HG02642 (cell line): Measurements from ENCODE around the gene CARD11.
"Not testable (repeated sequence)": the region's sequence is repeated elsewhere in the genome, so short reads cannot be mapped to it uniquely, and the experiment has no call there.

Experiments used
- ATAC-seq: cut with Tn5 transposase; IDR thresholded peaks from one replicate; pipeline ENCODE4 v1.9.1; 2021; ENCODE audit warnings: mild to moderate bottlenecking; ENCODE audit not compliant: unreplicated experiment, poor library complexity

The CARD11 gene

GRCh38 chr7:2968616-2969397 lies 74.9 kb downstream of the CARD11 start:
- no peak for ATAC-seq

GRCh38 chr7:2968176-2968575 lies 75.5 kb downstream of the CARD11 start:
- no peak for ATAC-seq

GRCh38 chr7:2967705-2968104 lies 76.0 kb downstream of the CARD11 start:
- no peak for ATAC-seq

GRCh38 chr7:2967253-2967652 lies 76.4 kb downstream of the CARD11 start:
- no peak for ATAC-seq

GRCh38 chr7:2966466-2967078 lies 77.1 kb downstream of the CARD11 start:
- no peak for ATAC-seq

- no peak for ATAC-seq
Measured at GRCh38 chr7:2965745-2966270, 77.9 kb downstream of the CARD11 start.

- ATAC-seq: no peak
Measured at GRCh38 chr7:2965301-2965700, 78.4 kb downstream of the CARD11 start.

GRCh38 chr7:2964208-2964607 lies 79.5 kb downstream of the CARD11 start:
- ATAC-seq: no peak

GRCh38 chr7:2962865-2963264 lies 80.8 kb downstream of the CARD11 start:
- ATAC-seq: no peak

- ATAC-seq: no peak
Measured at GRCh38 chr7:2959828-2960599, 83.7 kb downstream of the CARD11 start.

GRCh38 chr7:2959103-2959680 lies 84.5 kb downstream of the CARD11 start:
- no peak for ATAC-seq

- no peak for ATAC-seq
Measured at GRCh38 chr7:2958416-2959102, 85.1 kb downstream of the CARD11 start.

- ATAC-seq: not testable (repeated sequence)
Measured at GRCh38 chr7:2957369-2957727, 86.3 kb downstream of the CARD11 start.

GRCh38 chr7:2956526-2957368 lies 86.9 kb downstream of the CARD11 start:
- no peak for ATAC-seq

GRCh38 chr7:2956076-2956475 lies 87.6 kb downstream of the CARD11 start:
- ATAC-seq: no peak

- no peak for ATAC-seq
Measured at GRCh38 chr7:2955269-2955668, 88.4 kb downstream of the CARD11 start.

GRCh38 chr7:2954433-2954853 lies 89.2 kb downstream of the CARD11 start:
- ATAC-seq: no peak

GRCh38 chr7:2953588-2954407 lies 89.9 kb downstream of the CARD11 start:
- ATAC-seq: no peak
